H1 (cell line): ENCODE data around the gene OR6C6. TPM values are rescaled to one million over a fixed set of nuclear protein-coding genes. Genes with fewer than 3 reads are reported as not detected.

Experiments used
- CTCF ChIA-PET: fragments of 300-600 bp; sonication (Branson Sonifier 250); formaldehyde crosslinking; loops from one replicate; lab custom pipeline; 2021; ENCODE audit not compliant: partially characterized antibody; lab: Charles Lee
- POLR2A ChIA-PET: fragments of 300-600 bp; sonication (Branson Sonifier 250); formaldehyde crosslinking; loops from one replicate; lab custom pipeline; 2021; ENCODE audit warnings: inconsistent platforms; ENCODE audit not compliant: partially characterized antibody; lab: Charles Lee
- DNase-seq, 2 experiments: peaks; one replicate each; pipeline versions ENCODE4 v3.0.0 to v3.0.0-alpha.2; 2010 to 2022; ENCODE audit warnings: low spot score in 2 of 2, low read depth in 1 of 2, mixed read lengths in 1 of 2
- FAIRE-seq: peaks from 2 replicates; lab custom pipeline; 2011; peaks lifted over from hg19 to GRCh38; lab: Jason Lieb, UNC
- H2AFZ ChIP-seq: 2 replicates; pipeline ENCODE4 v1.8.1; 2012; ENCODE audit warnings: low read length, inconsistent platforms
- H2AK5ac ChIP-seq: 2 replicates; pipeline ENCODE4 v1.6.1; 2013; ENCODE audit warnings: low read depth, low read length
- H2BK120ac ChIP-seq: replicated peaks from 2 replicates; pipeline ENCODE3; 2013; ENCODE audit warnings: low read depth, low read length, inconsistent platforms
- H2BK12ac ChIP-seq: 2 replicates; pipeline ENCODE4 v1.6.1; 2013; ENCODE audit warnings: low read depth, low read length
- H2BK15ac ChIP-seq: 2 replicates; pipeline ENCODE4 v1.6.1; 2013; ENCODE audit warnings: low read length
- H2BK20ac ChIP-seq: 2 replicates; pipeline ENCODE4 v1.6.1; 2013; ENCODE audit warnings: low read length
- H2BK5ac ChIP-seq: 2 replicates; pipeline ENCODE4 v1.6.1; 2013; ENCODE audit warnings: low read depth, low read length
- H3K14ac ChIP-seq: 2 replicates; pipeline ENCODE4 v1.6.1; 2013; ENCODE audit warnings: inconsistent platforms; ENCODE audit not compliant: insufficient read length
- H3K18ac ChIP-seq: 2 replicates; pipeline ENCODE4 v1.6.1; 2013; ENCODE audit warnings: low read length; ENCODE audit errors: extremely low read depth
- H3K23ac ChIP-seq: 2 replicates; pipeline ENCODE4 v1.6.1; 2013; ENCODE audit warnings: inconsistent platforms; ENCODE audit not compliant: insufficient read length
- H3K23me2 ChIP-seq: 2 replicates; pipeline ENCODE4 v1.6.1; 2013; ENCODE audit warnings: low read depth, low read length
- H3K27ac ChIP-seq: 2 replicates; pipeline ENCODE4 v1.6.1; 2011; ENCODE audit warnings: low read depth, low read length, inconsistent platforms
- H3K27me3 ChIP-seq, 4 experiments: replicated peaks in 1 of 4; 1 replicate in 1 of 4; 2 replicates in 3 of 4; pipeline versions ENCODE4 v1.6.1 to v1.8.1; 2011 to 2013; ENCODE audit warnings: low read length in 3 of 4, mild to moderate bottlenecking in 3 of 4, inconsistent platforms in 2 of 4, mixed read lengths in 2 of 4, moderate library complexity in 1 of 4; ENCODE audit not compliant: control insufficient read depth in 3 of 4, insufficient read depth in 3 of 4; ENCODE audit errors: extremely low read depth in 1 of 4
- H3K36me3 ChIP-seq, 4 experiments: 2 replicates each; pipeline versions ENCODE4 v1.6.1 to v1.8.1; 2011 to 2013; ENCODE audit warnings: mild to moderate bottlenecking in 4 of 4, low read length in 3 of 4, moderate library complexity in 2 of 4, control low read depth in 1 of 4, inconsistent platforms in 1 of 4; ENCODE audit not compliant: insufficient read depth in 4 of 4, control insufficient read depth in 2 of 4
- H3K4ac ChIP-seq: replicated peaks from 2 replicates; pipeline ENCODE3; 2013; ENCODE audit warnings: low read length, low read depth, mixed read lengths, inconsistent platforms; ENCODE audit not compliant: insufficient read length
- H3K4me1 ChIP-seq, 4 experiments: replicated peaks in 1 of 4; 1 replicate in 1 of 4; 2 replicates in 3 of 4; pipeline versions ENCODE4 v1.6.1 to v1.8.1; 2011 to 2013; ENCODE audit warnings: low read length in 3 of 4, inconsistent platforms in 2 of 4, mixed read lengths in 1 of 4; ENCODE audit not compliant: insufficient read depth in 4 of 4, control insufficient read depth in 3 of 4
- H3K4me2 ChIP-seq, 2 experiments: 2 replicates each; pipeline versions ENCODE4 v1.6.1 to v1.8.1; 2011 to 2013; ENCODE audit warnings: low read depth in 2 of 2, low read length in 2 of 2, control low read depth in 1 of 2, inconsistent platforms in 1 of 2, mild to moderate bottlenecking in 1 of 2; ENCODE audit not compliant: insufficient read depth in 1 of 2
- H3K4me3 ChIP-seq, 4 experiments: fragments of 200-600, 300-600 bp in 1 of 4; sonication (generic), shearing (Covaris generic), sonication (Bioruptor Twin) in 1 of 4; 2 replicates each; pipeline versions ENCODE4 v1.5.1 to v1.8.1; 2011 to 2016; ENCODE audit warnings: low read length in 4 of 4, low read depth in 3 of 4, control low read depth in 2 of 4, inconsistent platforms in 2 of 4, mild to moderate bottlenecking in 2 of 4, mixed read lengths in 1 of 4, moderate library complexity in 1 of 4; ENCODE audit not compliant: insufficient read depth in 2 of 4; ENCODE audit errors: extremely low read depth in 1 of 4
- H3K56ac ChIP-seq: replicated peaks from 2 replicates; pipeline ENCODE3; 2013; ENCODE audit warnings: low read depth, mild to moderate bottlenecking, mixed read lengths, low read length, inconsistent platforms; ENCODE audit not compliant: insufficient read length
- H3K79me1 ChIP-seq: 2 replicates; pipeline ENCODE4 v1.6.1; 2013; ENCODE audit warnings: low read depth, low read length, control low read depth
- H3K79me2 ChIP-seq, 2 experiments: 2 replicates each; pipeline versions ENCODE4 v1.6.1 to v1.8.1; 2012 to 2013; ENCODE audit warnings: low read length in 2 of 2, mild to moderate bottlenecking in 2 of 2, inconsistent platforms in 1 of 2; ENCODE audit not compliant: insufficient read depth in 2 of 2, control insufficient read depth in 1 of 2
- H3K9ac ChIP-seq, 4 experiments: replicated peaks in 1 of 4; 1 replicate in 1 of 4; 2 replicates in 3 of 4; pipeline versions ENCODE4 v1.6.1 to v1.8.1; 2011 to 2013; ENCODE audit warnings: low read depth in 3 of 4, low read length in 3 of 4, control low read depth in 2 of 4, mild to moderate bottlenecking in 2 of 4, moderate library complexity in 2 of 4, inconsistent platforms in 1 of 4; ENCODE audit errors: extremely low read depth in 1 of 4
- H3K9me3 ChIP-seq, 2 experiments: 2 replicates each; pipeline versions ENCODE4 v1.6.1 to v1.8.1; 2012 to 2013; ENCODE audit warnings: mild to moderate bottlenecking in 2 of 2, moderate library complexity in 2 of 2, control low read depth in 1 of 2, inconsistent platforms in 1 of 2, low read depth in 1 of 2, low read length in 1 of 2, mixed read lengths in 1 of 2; ENCODE audit not compliant: insufficient read depth in 2 of 2
- H4K20me1 ChIP-seq, 2 experiments: replicated peaks in 1 of 2; 2 replicates each; pipeline versions ENCODE3 to v1.8.1; 2011 to 2013; ENCODE audit warnings: inconsistent platforms in 2 of 2, low read length in 2 of 2, mild to moderate bottlenecking in 1 of 2; ENCODE audit not compliant: insufficient read depth in 2 of 2, control insufficient read depth in 1 of 2
- H4K5ac ChIP-seq: 2 replicates; pipeline ENCODE4 v1.6.1; 2013; ENCODE audit warnings: low read length, low read depth, mixed read lengths, inconsistent platforms; ENCODE audit not compliant: insufficient read length
- H4K8ac ChIP-seq: 2 replicates; pipeline ENCODE4 v1.8.0; 2013; ENCODE audit warnings: mild to moderate bottlenecking, moderate library complexity, low read length, inconsistent platforms; ENCODE audit not compliant: insufficient read depth; ENCODE audit errors: extremely low read depth
- H4K91ac ChIP-seq: replicated peaks from 2 replicates; pipeline ENCODE3; 2013; ENCODE audit warnings: low read length, mixed read lengths, inconsistent platforms; ENCODE audit not compliant: insufficient read length
- CHD2 ChIP-seq: IDR thresholded peaks from 2 replicates; pipeline ENCODE4 v1.6.1; 2012; ENCODE audit warnings: low read length, improper control_type of control experiment
- RAD21 ChIP-seq, 2 experiments: IDR thresholded peaks in 1 of 2; conservative IDR thresholded peaks in 1 of 2; 2 replicates each; pipeline ENCODE4 v1.6.1; 2011; ENCODE audit warnings: low read depth in 2 of 2, low read length in 2 of 2, improper control_type of control experiment in 1 of 2, inconsistent platforms in 1 of 2, mild to moderate bottlenecking in 1 of 2, moderate library complexity in 1 of 2
- WGBS, 2 experiments: shearing (Covaris generic) in 1 of 2; methylation state at CpG; one replicate each; pipeline versions ENCODE4 v1.1.6 to v1.1.7; 2013 to 2015; ENCODE audit warnings: low lambda C conversion rate in 2 of 2, mixed read lengths in 2 of 2, inconsistent platforms in 1 of 2, low coverage in 1 of 2, missing lambda C conversion rate in 1 of 2; ENCODE audit not compliant: insufficient replicate concordance in 2 of 2, insufficient coverage in 1 of 2, insufficient read length in 1 of 2; ENCODE audit errors: extremely low coverage in 1 of 2, missing lambda C conversion rate in 1 of 2; 5-methylcytosine and 5-hydroxymethylcytosine counted together
- polyA plus RNA-seq, 7 experiments: library from polyadenylated mRNA; depleted of rRNA in 3 of 7; stranded (reverse) in 5 of 7; unstranded in 2 of 7; fragments of >200 nt in 5 of 7; fragments of 200-250 nt in 2 of 7; gene quantifications; 1 replicate in 5 of 7; 2 replicates in 1 of 7; 4 replicates in 1 of 7; pipeline versions ENCODE4 v1.2.1 to v1.2.3, GENCODE V29; 2011 to 2013; ENCODE audit warnings: missing spikeins in 2 of 7, mixed read lengths in 2 of 7
- total RNA-seq: library from RNA; stranded (reverse); fragmentation: NEBNext Ultra II Directional; extraction: Animal tissue kit (Norgen Biotek cat#: 25700); gene quantifications from 2 replicates; pipeline ENCODE4 v1.2.1, GENCODE V29; 2021

Gene OR6C6
- total and polyA plus RNA-seq, 2 of the 8 experiments (the other 6 are each of a cell fraction or from before 2014, with no cell fraction given), result not detected

- H2AFZ ChIP-seq, result no peak within 1 kb of the TSS
- H3K4me1 ChIP-seq, result peaks cover 0 to 3% (median 1%) of the 10 kb centered on the region in 4 experiments; a peak in 3 of 7 replicates
- H3K4me2 ChIP-seq, result no peak within 1 kb of the TSS
- no peak for DNase-seq
- FAIRE-seq, result no peak
- H4K20me1 ChIP-seq, result no peaks in the 10 kb centered on the region
- no peak within 1 kb of the TSS for H2BK15ac ChIP-seq
- TF ChIP-seq CHD2, result no peak
- TF ChIP-seq RAD21 (IDR thresholded peaks at IDR 0.05 in 1 of 2, conservative IDR thresholded peaks at IDR 0.05 in 1 of 2; ENCODE audit: low read depth in 2 of 2, low read length in 2 of 2), result no peak
- H4K91ac ChIP-seq, result no peak within 1 kb of the TSS
- no peak within 1 kb of the TSS for H3K14ac ChIP-seq
- no peak within 1 kb of the TSS for H3K23ac ChIP-seq
- no peaks in the 10 kb centered on the region for H3K79me2 ChIP-seq
- H2BK120ac ChIP-seq, result no peak within 1 kb of the TSS
- no peak within 1 kb of the TSS for H2BK12ac ChIP-seq
- CTCF ChIA-PET, result interaction anchor here (0.5 to 1.8 kb wide), 2 partner anchors 289 to 326 kb away, joined by 3 to 5 read pairs; no protein-coding TSS in a partner anchor
- H3K23me2 ChIP-seq, result no peaks in the 10 kb centered on the region
- no peaks in the 10 kb centered on the region for H3K79me1 ChIP-seq
- no peak within 1 kb of the TSS for H2BK5ac ChIP-seq
- H4K8ac ChIP-seq, result no peak within 1 kb of the TSS
- H3K9ac ChIP-seq, result no peak within 1 kb of the TSS
- H3K56ac ChIP-seq, result no peak within 1 kb of the TSS
- H2BK20ac ChIP-seq, result no peak within 1 kb of the TSS
- no peak within 1 kb of the TSS for H3K4ac ChIP-seq
- no peaks in the 10 kb centered on the region for H3K36me3 ChIP-seq
- H4K5ac ChIP-seq, result no peak within 1 kb of the TSS
- no peak within 1 kb of the TSS for H2AK5ac ChIP-seq
- no peaks in the 10 kb centered on the region for H3K9me3 ChIP-seq
- no peaks in the 10 kb centered on the region for H3K27me3 ChIP-seq
- no peak within 1 kb of the TSS for H3K27ac ChIP-seq
- POLR2A ChIA-PET, result no interaction called here
- no peak within 1 kb of the TSS for H3K4me3 ChIP-seq
- no peak within 1 kb of the TSS for H3K18ac ChIP-seq
- WGBS, 2 experiments, result 88% methylated on average over 1 of the region's 1 CpG; no CpG with 5 or more reads in 1 of the 2 experiments
Measured at GRCh38 chr12:55330446-55330845, 34.1 kb upstream of the OR6C6 start, which contains the start of gene OR6C3. TSS of gene OR6C3 (plus strand) at chr12:55330746. CDS start at chr12:55331701, 955 bp downstream.
